ENCODE results near the gene POFUT2. TPM values are rescaled to one million over a fixed set of nuclear protein-coding genes. Genes with fewer than 3 reads are reported as not detected.

Gene POFUT2
- polyA plus RNA-seq, 4 donors: 38.2 to 43.3 (median 39.4) TPM

DNA sequence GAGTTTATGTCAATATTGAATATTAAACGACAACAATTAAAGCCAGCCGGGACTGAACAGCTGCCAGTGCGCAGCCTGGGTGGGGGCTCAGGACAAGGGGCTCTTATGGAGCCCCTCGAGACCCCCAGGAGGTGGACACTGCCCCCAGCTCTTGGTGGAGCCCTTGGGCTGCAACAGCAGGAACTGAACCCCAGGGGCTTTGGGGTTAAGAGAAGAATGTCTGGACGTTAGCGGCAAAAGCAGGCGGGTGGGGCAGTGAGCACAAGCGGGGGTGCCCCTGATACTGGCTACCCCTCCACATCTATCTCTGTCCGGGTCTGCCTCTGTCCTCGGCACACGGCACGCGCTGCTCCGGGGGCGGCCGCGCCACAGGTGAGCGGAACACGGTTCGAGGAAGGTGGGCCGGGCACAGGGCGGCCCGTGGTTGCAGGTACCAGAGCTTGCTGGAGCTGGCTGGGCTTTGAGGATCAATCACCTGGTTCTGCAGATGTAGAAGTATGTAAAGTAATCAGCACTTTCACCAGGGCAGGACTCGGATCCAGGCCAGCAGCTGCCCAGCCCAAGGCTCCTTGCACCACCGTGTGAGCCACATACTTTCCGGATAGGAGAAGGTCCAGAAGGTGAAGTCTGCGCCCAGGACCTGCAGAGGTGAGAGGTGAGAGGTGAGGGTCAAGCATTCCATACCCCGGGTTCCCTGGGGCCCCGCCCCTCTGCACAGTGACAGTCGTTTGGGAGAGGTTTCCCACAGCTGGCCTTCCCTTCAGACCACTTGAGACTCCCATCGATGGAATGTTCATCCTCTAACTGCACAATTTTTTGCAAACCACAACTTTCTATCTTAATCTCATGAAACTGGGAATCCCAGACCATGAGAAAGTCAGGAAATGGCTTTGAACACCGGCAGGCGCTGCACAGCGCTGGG is 12.4 kb upstream of the POFUT2 start:
- DNase-seq (ENCODE audit: low read depth in 4 of 4, low spot score in 3 of 4): no peak

DNA sequence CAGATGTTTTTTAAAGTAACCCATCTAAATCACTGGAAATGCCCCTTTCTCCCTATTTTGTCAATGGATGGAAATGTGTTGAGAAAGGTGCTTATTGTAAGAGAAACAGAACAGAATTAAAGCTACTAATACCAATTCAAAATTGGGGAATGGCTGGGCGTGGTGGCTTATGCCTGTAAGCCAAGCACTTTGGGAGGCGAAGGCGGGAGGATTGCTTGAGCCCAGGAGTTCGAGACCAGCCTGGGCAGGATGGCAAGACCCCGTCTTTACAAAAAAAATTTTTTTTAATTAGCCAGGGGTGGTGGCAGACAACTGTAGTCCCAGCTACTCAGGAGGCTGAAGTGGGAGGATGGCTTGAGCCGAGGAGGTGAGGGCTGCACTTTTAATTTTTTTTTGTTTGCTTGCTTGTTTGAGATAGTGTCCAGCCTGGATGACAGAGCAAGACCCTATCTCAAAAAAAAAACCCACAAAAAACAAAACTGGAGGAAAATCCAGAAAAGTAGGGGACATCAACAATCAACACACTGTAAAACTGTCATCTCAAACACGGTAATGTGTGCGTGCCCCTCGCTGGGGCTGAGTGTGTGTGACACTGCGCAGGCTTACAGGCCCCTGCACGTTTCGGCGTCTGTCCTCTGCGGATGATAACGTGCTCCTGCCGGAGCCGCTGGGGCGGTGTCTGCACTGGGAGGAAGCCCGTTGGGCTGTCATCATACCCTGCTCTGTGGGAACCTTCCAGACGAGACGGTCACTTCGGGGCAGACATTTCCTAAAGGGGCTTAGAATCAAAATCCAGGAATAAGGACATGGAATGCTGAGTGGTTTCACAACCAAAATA is 11.6 kb upstream of the POFUT2 start:
- DNase-seq (ENCODE audit: low read depth in 4 of 4, low spot score in 3 of 4): no peak

DNA sequence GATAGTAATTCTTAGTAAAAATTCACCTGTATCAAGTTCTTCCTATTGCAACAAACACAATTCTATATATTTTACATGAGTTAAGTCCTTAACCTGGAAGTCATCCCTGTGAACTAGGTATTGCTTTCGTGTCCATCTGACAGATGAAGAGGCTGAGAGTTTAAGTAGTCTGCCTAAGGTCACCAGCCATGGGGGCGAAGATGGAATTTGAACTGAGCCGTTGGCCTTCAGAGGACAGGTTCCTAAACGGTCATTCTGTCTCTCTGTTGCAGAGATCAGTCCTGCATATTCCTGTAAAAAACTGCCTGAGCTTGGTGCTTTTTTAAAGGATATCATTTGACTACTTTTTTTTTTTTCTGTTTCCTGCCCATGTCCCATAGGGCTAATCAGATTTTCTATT is 10.2 kb upstream of the POFUT2 start:
- no peak for DNase-seq (ENCODE audit: low read depth in 4 of 4, low spot score in 3 of 4)

DNA sequence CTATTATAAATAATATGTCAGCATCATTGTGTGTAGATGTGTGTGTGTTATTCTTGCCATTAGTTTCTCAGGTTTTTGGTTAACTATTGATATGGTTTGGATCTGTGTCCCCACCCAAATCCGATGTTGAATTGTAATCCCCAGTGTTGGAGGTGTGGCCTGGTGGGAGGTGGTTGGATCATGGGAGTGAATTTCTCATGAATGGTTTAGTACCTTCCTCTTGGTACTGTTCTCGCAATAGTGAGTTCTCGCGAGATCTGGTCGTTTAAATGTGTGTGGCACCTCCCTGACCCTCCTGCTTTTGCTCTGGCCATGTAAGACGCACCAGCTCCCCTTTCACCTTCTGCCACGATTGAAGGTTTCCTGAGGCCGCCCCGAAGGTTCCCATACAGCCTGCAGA is 9.6 kb upstream of the POFUT2 start:
- no peak for DNase-seq (ENCODE audit: low read depth in 4 of 4, low spot score in 3 of 4)

DNA sequence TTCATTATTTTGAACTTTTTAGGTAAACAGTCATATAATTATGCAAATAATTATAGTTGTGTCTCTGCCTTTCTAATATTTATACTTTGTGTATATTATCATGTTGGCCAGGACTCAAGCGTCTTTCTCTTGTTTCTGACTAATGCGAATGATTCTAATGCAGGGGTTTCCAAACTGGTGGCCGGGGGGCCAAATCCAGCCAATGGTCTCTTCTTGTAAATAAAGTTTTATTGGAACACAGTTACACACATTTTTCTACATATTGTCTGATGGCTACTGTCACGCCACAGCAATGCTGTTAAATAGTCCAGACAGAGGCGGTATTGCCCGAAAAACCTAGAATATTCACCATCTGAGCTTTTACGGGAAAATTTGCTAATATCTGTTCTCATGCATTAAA is 8.9 kb upstream of the POFUT2 start:
- DNase-seq (ENCODE audit: low read depth in 4 of 4, low spot score in 3 of 4): no peak

DNA sequence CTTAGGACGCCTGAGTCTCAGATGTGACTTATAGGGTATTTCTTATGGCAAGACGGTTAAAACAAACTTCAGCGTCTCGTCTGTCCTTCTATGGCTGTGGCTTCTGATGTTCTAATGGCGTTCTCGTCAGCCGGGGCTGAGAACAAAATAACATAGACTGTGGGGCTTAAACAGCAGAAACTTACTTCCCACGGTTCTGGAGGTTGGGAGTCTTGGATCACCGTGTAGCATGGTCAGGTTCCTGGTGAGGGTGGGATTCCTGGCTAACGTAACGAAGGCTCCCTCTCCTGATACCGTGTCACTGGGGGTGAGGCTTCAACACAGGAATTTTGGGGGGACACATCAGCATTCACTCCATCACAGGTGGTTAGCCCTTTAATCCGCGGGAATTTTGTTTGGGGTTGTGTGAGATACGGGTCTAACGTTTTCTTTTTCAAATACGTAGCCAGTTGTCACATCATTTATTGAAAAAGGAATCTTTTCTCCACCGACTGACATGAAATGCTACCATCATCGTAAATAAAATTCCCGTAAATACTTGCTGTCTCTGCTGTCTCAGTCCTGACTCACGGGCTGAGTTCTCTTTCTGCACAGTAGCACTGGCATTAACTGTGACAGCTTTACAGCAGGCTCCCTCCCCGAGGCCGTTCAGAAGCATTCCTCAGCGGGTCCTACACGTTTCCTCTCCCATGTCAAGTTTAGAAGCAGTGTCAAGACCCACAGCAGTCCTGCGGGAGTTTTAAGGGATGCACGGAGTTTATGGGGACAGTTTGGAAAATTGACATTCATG is 8.1 kb upstream of the POFUT2 start:
- DNase-seq (ENCODE audit: low read depth in 4 of 4, low spot score in 3 of 4): no peak

DNA sequence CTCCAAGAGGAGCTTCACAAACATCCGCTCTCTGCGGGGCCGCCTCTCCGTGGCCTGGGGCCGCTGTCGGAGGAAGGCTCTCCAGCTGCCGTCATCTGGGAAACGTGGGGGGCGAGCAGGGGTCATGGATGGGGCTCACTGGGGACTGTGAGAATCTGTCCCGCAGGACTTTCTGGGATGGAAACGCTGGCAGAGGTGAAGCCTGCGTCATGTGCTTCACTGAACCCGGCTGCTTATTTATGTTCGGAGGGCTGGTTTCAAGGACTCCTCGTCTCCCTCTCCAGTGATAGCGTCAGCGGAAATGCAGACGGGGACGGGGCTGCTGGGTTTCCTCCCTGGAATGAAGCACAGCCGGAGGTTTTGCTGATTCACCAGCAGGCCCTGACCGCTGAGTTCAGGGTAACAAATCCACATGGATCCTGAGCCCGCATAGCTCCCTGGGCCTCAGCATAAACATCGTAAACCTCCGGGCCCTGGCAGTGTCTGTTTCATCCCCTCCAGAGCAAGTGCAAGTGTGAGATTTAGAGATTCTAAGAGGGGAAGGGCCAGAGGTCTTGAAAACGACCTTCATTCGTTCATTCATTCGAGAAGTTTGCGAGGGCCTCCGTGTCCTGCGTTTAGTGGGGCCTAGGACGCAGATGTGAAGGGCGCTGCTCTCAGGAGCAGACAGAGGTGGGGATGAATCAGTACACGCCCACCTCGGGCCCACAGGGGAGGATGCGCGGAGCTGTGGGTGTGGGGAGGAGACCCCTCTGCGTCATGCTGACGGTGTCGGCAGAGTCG is 7.0 kb upstream of the POFUT2 start:
- DNase-seq (ENCODE audit: low read depth in 4 of 4, low spot score in 3 of 4): peak in 3 of 4 donors; percentile 75 to 83 (median 76)

DNA sequence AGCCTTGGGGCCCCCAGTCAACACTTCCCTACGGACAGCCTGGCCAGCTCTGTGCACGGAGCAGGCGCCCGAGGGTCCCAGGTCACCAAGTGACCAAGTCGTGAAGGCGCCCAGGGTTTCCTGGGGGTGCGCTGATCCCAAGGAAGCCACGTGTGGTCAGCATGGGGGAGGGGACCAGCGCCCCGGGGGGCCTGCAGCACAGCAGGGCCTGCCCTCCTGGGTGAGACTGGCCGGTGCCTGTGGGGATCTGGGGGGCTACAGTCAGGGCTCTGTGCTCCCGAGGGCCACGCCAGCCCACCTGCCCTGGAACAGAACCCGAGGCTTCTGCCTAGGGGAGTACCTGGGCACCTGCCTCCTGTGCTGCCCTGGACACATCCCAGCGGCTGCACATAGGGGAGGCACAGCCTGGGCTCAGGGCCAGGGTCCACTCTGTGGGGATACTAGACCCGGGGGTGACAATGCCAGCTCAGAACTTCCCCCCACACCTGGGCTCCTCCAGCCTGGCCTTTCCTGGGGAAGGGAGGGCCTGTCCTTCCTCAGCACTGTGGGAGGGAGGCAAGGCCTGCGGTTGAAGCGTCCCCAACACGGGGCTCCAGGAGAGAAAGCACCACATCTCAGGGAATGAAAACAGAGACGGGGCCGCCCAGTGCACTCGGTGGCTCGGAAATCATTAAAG is 6.2 kb upstream of the POFUT2 start:
- no peak for DNase-seq (ENCODE audit: low read depth in 4 of 4, low spot score in 3 of 4)

DNA sequence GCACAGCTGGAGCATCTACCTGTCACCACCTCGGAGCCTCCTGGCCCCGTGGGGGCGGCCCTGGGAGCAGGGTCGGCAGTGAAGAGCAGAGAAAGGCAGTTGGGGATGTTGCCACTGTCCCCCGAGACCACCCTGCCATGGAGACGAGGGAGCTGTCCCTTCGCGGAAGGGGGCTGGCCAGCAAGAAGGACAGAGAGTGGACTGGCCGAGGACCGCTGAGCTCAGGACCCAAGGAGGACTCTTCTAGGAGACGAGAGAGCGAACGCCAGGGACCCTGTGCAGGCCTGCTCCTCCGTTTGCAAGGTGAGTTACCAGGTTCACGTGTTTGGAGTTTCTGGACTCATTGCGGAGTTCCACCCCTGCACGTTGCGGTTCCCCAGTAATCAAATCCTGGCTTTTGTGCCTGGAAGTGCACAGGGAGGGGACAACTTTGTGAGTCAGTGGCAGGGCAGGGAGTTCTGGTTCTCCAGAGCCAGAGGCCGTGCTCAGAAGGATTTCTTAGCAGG is 5.6 kb upstream of the POFUT2 start:
- no peak for DNase-seq (ENCODE audit: low read depth in 4 of 4, low spot score in 3 of 4)

DNA sequence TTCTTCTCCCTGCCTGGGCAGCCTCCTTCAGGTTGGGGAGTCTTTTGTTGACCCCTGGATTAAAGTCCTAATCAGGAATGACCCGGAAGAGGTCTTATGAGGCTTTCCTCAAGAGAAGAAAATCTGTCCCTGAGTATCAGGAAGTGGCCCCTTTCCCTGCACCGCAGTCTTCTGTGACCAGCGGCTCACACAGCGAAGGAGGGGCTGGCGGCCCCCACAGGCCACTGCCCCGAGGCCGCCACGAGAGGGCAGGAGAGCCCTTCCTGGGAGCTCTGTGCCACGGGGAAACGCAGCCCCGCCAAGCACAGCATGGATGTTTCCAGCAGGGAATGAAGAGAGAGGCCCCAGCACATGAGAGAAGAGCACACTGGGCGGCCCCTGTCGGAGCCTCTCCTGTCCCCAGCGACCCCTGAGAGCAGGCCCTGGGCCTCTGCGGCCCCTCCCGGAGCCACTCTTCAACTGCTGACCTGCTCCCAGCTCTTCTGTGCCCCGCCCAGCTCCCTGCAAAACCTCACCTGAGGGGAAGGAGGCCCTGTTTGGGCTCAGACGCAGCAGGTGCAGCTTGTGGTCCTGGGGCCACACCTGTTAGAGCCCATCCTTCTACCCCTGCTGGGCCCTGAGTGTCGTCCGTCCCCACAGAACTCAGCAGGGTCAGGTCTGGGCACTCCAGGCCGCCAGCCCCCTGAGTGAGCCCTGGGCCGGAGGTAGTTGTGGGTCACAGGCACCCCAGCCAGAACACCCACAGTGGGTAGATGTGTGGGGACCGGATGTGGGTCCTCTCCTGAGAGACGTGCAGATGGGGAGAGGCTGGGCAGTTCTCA is 4.9 kb upstream of the POFUT2 start:
- DNase-seq (ENCODE audit: low read depth in 4 of 4, low spot score in 3 of 4): peak in 3 of 4 donors; percentile 68 to 80 (median 79)

DNA sequence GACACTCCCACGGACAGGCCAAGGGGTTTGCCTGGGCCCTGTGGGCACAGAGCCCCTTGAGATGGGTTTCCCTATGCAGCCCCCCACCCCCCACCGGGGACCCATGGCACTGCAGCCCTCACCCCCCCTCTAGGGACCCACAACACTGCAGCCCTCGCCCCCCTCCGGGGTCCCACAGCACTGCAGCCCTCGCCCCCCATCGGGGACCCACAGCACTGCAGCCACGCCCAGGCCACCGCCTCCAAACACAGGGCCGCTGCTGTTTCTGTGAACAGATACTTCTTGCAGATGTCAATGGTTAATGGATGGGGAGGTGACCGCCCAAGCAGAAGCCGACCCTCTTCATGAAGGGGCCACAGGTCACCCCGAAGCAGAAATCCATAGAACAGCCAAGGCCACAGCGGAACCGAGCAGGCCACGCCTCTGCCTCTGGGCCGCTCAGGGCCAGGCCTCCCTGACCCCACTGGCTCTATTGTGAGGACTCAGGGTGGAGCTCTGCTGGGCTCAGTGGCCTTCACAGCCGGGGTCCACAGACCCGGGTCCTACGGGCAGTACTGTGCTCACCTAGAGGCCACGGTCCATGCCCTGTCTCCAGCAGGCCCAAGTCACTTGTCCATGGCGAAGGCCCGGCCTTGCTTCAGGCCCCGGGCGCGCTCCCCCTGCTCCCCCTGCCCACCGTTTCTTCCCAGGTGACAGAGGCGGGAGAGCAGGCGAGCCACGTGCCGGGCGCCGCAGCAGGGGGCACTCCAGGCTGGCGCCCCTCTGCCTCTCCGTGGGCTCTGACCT is 4.1 kb upstream of the POFUT2 start:
- no peak for DNase-seq (ENCODE audit: low read depth in 4 of 4, low spot score in 3 of 4)

DNA sequence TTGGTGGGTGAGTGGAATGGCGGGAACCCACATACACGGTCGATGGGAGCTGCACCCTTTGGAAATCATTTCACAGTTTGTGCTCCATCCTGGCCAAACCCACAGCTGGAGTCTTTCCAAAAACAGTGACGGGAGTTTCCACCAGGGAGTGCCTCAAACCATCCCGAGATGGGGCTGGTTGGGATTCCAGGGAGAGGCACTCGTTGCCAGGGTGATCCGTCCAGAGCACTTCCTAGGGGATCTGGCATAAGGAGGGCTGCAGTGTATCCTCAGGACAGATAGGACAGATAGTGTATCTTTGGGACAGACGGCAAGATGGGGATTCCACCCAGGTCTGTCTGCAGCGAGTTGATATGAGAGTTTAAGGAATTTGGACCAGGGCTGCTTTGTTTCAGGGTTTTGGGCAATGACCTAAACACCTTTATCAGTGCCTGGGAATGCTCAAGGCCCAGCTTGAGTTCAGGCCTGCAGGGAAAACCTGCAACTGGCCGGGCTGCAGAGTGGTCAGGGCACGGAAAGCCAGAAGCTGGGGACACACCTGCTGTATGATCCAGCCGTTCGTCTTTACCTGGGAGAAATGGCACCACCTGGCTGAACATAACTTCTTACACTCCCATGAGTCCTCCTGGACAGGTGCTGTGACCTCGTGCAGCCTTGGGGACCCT is 3.4 kb upstream of the POFUT2 start:
- no peak for DNase-seq (ENCODE audit: low read depth in 4 of 4, low spot score in 3 of 4)

DNA sequence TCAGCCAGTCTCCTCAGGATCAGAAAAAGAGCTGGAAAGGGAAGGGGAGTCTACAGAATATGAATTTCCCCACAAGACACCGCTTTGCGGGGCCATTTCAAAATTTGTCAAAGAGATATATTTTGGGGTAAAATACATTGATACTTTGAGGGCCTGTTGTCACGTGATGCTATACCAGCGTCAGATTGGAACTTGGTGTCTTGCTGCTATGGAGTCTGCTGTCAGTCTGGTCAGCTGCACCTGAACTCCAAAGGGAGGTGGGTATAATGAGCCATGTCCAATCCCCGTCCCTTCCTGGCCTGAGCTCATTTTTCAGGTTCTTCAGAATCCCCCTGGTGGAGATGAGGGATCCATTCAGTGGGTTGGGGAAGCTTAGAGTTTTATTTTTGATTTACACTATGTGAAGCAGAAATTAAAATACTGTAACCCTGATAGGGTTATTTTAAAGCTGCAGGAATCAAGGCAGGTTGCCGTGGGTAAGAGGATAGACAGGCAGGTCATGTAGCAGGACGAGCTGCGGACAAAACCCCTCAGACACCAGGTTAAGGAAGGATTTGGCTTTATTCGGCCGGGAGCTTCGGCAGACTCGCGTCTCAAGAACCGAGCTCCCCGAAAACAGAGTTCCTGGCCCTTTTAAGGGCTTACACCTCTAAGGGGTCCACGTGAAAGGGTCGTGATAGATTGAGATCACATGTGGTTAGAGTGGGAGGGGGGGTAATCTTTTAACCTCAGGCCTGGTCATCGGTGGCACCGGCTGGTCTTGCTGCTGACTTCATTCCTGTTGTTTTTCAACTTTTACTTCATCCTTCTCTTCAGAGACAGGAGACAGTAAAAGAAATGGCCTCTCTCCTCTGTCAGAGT is 2.2 kb upstream of the POFUT2 start:
- DNase-seq (ENCODE audit: low read depth in 4 of 4, low spot score in 3 of 4): no peak

DNA sequence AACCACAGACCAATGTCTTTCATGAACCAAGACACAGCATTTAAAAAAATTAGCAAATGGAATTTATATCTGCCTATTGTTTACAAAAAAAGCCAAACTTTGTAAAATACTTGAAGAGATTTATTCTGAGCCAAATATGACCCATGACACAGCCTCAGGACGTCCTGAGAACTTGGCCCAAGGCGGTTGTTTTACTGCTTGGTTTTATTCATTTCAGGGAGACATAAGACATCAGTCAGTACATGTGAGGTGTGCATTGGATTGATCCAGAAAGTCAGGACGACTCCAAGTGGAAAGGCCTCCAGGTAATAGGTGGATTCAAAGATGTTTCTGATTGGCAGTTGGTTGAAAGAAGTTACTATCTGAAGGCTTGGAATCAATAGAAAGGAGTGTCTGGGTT is 1.4 kb upstream of the POFUT2 start:
- no peak for DNase-seq (ENCODE audit: low read depth in 4 of 4, low spot score in 3 of 4)

DNA sequence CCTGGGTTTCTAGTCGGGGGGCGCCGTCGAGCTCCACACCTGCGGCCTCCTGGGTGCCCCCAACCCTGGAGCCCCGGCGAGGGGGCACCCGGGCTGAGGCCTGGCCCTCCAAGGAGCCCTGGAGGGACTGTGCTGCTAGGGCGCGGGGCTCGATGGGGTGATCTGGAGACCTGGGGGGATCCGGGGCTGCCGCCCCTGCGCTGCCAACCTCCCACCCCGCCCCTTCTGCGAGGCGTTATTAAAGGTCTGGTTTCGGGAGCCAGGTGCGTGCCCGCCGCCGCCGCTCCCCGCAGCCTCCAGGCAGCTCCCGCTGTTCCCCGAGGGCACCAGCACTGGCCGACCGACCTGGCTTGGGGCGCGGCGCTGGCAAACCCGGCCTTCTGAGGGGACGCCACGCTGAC is 746 bp upstream of the POFUT2 start:
- DNase-seq (ENCODE audit: low read depth in 4 of 4, low spot score in 3 of 4): no peak
